GM11168 (cell line): ENCODE data around the gene PRRT1.
"Not testable (repeated sequence)": the region's sequence is repeated elsewhere in the genome, so short reads cannot be mapped to it uniquely, and the experiment has no call there.

ENCODE experiments used
- in situ Hi-C: fragments of 300-500 bp; cut with MboI; formaldehyde crosslinking; loops from one replicate; pipeline ENCODE4 v1.12.0; 2022; ENCODE audit warnings: low sequenced_read_pairs; ENCODE audit not compliant: unreplicated experiment

PRRT1 gene

GRCh38 chr6:32188381-32189068 lies 36.8 kb upstream of the PRRT1 start:
- in situ Hi-C loops: no loop called here

GRCh38 chr6:32187725-32188380 lies 36.1 kb upstream of the PRRT1 start:
- in situ Hi-C loops: not testable (repeated sequence)

DNA sequence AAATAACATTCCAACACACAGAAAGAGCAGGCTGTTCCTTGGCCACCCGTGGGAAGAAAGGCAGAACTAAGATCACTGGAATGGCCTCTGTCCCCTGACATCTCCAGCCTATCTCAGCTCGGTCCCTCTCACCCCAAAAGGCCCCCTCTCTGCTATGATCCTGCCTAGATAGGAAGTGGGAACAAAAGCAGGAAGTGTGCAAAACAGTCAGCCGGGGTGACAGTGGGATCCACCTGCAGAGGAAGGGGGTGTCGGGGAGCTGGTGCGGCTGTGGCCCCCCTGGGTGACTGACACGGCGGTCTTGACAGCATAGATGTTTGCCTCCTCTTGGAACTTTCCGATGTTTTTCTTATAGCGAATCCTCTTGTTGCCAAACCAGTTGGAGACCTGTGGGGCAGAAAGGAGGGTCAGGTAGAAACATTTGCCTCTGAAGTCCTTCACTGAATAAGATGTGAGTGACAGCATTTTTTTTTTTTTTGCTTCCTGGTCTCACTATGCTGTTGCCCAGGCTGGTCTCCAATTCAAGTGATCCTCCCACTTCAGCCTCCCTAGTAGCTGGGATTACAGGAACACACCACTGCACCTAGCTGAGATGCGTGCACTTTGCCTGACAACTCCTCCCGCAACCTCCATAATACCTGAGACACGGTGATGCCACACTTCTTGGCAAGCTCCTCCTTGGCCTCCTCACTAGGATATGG lies 35.4 kb upstream of the PRRT1 start:
- in situ Hi-C loops: no loop called here

DNA sequence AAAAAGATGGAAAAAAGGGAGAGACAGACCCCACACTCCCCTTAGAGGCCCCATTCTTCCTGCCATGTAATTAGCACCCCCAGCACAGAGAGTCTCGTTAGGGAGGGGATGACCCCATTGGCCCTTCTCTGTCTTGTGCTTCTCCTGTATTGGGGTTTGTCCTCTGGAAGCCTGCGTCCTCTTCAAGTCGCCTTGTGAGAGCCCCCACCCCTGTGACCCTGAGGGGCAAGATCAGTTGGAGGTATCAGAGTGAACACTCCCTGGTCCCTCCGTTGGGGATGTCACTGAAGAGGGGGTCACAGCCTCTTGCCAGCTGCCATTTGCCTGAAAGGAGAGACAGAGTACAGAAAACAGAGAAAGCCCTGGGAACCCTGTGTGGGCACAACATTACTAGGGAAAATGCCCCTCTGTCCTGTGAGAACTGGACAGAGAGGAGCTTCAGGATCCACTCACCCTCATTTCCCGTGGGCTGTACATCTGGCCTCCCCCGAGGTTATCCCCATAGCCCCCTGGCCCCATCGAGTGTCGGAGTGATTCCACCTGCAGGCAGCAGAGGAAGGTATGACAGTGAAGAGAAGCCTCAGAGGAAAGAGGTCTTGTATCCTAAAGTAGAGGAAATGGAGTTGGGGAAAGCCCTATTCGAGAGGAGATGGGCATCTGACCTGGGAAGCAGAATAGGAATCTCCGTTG lies 34.6 kb upstream of the PRRT1 start:
- in situ Hi-C loops: not testable (repeated sequence)

DNA sequence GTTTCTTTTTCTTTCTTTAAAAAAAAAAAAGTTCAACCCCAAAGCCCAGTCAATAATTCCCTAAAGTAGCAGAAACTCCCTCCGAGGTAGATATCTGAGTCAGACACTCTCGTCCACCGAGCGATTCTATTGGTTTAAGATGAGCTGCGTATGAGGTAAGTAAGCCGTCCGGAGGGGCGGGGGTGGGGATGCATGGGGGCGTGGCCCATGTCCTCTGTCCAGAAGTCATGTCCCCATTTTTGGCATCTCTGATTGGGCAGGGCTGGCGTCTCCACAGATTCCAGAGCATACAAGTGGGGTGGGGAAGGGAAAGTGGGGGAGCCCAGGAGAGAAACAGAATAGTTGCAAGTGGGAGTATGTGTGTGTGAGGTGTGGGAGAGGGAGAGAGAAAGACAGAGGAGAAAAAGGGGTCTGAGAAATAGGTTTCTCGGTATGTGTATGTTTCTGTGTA lies 34.0 kb upstream of the PRRT1 start:
- in situ Hi-C loops: not testable (repeated sequence)

DNA sequence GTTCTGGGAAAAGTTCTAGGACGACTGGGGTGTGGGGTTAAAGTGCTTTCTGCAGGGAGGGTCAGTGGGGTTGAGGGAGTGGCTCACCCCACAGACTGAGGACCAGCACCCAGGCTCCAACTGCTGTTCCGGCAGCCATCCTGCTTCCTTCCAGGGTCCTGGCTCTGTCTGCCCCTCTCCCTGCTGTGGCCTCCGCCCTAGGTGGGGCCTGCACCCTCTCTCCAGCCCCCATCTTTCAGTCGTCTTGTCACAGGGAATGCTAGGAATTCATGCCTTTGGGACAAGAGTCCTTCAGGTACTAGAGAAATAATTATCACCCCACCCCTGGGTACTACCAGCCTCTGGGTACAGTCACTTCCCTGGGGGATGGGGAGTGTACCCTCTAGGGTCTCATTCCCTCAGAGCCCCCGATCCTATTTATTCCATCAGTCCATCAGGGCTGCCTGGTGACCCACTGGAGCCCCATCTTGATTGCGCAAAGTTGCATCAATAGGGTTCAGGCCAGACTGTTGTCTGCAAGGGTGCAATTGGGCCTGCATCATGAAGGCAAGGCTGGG lies 32.4 kb upstream of the PRRT1 start, which contains the start of gene AGER:
Gene AGER, minus strand, starts transcription at position 170 of the 557 bp plus-strand sequence. Its CDS starts 31 bp downstream, at position 139.
- in situ Hi-C loops: no loop called here

- in situ Hi-C loops: no loop called here
Observed at GRCh38 chr6:32183483-32184083, 31.8 kb upstream of the PRRT1 start.

- in situ Hi-C loops: no loop called here
Observed at GRCh38 chr6:32183030-32183429, 31.3 kb upstream of the PRRT1 start.

DNA sequence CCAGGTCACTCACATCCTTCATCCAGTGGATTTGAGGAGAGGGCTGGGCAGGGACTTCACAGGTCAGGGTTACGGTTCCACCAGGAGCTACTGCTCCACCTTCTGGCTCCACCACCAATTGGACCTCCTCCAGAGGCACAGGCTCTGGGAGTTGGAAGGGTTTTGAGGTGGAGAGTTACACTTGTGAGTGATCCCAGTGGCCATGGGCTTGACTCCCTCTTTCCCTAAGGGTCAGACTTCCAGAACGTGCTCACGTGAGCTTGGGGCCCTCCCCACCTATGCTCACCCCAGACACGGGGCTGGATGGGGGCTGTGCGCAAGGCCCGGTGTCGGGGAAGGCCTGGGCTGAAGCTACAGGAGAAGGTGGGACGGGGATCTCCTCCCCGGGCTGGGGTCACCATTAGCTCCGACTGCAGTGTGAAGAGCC lies 30.8 kb upstream of the PRRT1 start:
- in situ Hi-C loops: no loop called here

GRCh38 chr6:32181915-32182529 lies 30.3 kb upstream of the PRRT1 start:
- in situ Hi-C loops: no loop called here

DNA sequence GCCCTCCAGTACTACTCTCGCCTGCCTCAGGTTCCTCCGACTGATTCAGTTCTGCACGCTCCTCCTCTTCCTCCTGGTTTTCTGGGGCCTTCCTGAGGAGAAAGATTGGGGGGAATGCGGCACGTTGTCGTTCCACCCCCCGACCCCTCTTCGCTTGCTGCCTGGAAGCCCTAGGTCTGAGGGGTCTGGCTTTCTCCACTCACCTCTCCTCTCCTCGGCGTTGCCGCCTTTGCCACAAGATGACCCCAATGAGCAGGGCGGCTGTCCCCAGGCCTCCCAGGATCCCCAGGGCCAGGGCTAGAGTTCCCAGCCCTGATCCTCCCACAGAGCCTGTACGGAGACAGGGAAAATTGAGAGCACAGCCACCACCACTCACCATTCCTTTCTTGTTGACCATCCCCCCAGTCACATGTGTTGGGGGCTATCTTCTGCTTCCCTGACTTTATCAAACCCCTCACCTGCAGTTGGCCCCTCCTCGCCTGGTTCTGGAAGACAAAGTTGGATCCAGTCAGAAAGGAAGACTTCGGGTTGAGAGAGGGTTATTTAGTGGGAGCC lies 29.5 kb upstream of the PRRT1 start:
- in situ Hi-C loops: no loop called here

DNA sequence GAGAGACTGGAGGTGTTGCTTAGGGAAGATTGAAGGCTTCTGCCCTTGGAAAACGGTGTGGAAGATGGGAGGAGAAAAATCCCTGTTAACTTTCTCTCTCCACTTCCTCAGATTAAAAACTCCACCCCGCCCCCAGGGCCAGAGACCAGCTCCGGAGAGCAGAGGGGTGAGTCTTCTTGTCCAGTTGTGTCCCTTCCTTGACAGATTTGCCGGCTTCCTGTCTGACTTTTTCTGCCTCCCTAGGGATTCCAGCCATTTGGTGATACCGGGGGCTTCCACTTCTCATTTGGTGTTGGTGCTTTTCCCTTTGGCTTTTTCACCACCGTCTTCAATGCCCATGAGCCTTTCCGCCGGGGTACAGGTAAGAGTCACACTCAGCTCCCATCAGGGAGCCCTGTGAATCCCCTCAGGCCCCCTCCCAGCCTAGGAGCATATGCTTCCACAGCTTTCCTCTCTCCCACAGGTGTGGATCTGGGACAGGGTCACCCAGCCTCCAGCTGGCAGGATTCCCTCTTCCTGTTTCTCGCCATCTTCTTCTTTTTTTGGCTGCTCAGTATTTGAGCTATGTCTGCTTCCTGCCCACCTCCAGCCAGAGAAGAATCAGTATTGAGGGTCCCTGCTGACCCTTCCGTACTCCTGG lies 28.1 kb upstream of the PRRT1 start:
- in situ Hi-C loops: no loop called here

DNA sequence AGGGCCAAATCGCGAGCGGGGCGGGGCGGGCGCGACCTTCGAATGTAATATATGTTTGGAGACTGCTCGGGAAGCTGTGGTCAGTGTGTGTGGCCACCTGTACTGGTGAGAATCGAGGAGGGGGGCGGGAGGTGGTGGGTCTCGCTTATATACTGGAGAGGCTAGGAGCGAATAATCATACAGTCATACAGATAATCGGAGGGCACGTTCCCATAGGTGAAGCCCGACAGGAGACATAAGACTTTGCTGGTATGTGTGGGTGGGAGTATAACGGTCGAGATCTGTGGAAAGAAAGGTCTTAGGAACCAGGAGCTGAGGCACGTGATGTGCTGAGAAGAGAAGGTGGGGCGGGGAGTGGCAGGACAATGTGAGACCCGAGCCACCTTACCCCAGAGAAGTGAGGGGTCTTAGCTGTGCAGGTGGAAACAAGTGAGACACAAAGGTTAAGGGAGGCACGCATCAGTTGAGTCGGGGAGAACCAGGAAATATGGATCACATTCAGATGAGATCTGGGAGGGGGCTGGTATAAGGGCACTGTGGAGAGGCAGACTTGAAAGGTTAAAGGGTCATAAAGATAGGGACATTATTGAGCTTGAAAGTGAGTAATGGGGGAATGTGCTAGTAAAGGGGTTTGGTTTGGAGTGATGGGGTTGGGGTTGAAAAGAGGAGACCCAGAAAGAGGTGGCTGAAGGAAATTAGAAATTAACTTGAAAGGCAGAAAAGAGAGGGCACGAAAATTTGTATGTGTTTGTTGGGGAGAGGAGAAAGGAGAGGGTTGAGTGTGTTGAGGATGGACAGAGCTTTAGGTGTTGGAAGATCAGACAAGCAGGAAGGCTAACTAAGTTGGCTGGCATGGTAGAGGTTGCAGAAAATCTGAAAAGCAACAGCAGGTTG lies 27.1 kb upstream of the PRRT1 start:
- in situ Hi-C loops: no loop called here

GRCh38 chr6:32177788-32178546 lies 26.2 kb upstream of the PRRT1 start, which contains the start of gene RNF5:
Gene RNF5, plus strand, starts transcription at chr6:32178405. Its CDS starts 107 bp downstream, at chr6:32178512.
- in situ Hi-C loops: no loop called here

DNA sequence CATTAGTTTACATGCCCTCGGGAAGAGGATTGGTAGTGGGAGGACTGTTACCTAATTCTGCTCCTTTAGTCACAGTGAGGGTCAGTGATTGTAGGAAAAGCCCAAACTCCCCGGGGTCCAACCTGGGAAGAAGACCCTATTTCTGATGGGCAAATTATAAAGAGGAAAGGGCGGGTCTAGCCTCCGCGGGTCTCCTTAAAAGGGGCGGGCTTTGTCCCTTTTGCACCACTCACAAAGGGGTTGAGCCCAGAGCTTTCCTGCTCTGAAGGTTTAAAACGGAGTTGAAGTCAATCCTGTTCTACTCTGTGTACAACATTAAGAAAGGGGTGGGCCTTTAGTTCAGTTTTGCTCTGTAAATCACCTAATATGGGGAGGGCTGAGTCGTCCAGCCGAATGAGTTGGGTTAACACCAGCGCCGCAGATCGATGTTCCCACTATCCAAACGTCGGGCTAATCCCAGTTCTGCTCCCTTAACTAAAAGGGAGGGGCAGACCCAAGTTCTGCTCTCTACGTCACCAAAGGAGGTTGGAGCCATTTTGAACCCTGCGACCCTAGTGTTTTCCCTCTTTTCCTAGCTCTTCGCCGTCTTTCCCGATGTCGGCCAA lies 25.5 kb upstream of the PRRT1 start:
- in situ Hi-C loops: no loop called here

DNA sequence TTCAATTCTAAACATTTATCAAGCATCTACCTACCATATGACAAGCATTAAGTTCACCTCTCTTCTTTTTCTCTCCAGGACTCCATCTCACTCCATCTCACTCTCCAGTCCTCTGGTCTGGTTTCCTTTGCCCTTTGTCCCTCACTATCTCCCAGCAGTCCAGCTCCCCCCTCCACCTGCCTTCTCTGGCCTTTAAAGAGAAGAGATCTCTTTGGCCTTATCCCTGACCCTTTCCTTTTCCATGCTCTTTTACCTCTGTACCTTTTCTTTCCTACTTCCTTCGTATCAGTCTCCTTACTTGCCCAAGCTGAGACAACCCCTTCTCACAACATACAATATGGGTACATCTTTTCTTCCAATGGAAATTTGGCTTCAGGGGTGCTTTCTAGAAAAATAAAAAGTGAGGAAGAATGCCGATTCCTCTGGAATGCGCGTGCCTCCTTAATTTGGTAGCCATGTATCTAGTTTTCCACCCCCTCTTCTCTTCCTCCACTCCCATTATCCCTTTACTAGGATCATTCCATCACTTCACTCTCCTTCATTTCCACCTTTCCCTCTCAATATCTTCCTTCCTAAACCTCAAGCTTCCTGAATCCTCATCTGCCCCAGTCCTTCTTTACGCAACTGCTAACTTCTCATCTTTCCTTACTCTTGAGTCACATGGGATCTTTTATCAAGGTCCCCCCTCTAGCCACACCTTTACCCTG lies 24.9 kb upstream of the PRRT1 start:
- in situ Hi-C loops: no loop called here
